HG02885 (cell line): Measurements from ENCODE around the gene AP1M1.
"Not testable (repeated sequence)": the region's sequence is repeated elsewhere in the genome, so short reads cannot be mapped to it uniquely, and the experiment has no call there.

Experiments
- ATAC-seq: cut with Tn5 transposase; IDR thresholded peaks from one replicate; pipeline ENCODE4 v1.9.1; 2021; ENCODE audit warnings: mild to moderate bottlenecking; ENCODE audit not compliant: unreplicated experiment, poor library complexity

AP1M1 gene

GRCh38 chr19:16197622-16198369 is at the start of gene AP1M1:
Gene AP1M1, plus strand, starts transcription at chr19:16197911. Its CDS starts 116 bp downstream, at chr19:16198027.
- peak; percentile 85 for ATAC-seq

DNA sequence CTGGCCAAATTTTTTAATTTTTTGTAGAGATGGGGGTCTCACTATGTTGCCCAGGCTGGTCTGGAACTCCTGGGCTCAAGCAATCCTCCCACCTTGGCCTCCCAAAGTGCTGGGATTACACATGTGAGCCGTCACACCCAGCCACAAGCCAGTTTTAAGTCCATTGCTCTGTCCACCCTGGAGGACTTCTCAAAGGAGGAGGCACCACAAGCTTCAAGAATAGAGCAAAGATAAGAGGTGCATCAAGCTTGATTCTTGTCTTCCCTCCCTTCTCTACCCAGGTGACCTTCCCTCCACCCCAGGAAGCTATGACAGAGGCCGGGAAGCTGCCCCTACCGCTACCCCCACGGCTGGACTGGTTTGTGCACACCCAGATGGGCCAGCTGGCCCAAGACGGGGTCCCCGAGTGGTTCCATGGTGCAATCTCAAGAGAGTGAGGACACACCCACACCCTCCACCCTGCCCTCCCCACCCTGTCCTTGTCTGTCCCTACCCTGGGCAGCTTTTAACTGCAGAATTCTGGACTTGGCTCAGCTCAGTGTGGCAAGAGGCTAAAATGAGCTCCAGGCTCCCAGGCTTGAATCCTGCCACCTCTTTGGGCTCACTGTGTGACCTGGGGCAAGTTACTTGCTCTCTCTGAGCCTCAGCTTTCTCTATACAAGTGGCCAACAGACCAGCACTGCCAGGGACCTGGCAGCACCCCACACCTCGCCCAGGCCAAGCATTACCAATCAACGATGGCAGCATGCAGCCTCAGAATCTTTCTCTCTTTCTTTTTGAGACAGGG is 49.1 kb upstream of the AP1M1 start:
- no peak for ATAC-seq

- no peak for ATAC-seq
Observed at GRCh38 chr19:16153582-16154336, 44.0 kb upstream of the AP1M1 start.

GRCh38 chr19:16154557-16154956 is 43.2 kb upstream of the AP1M1 start:
- no peak for ATAC-seq

DNA sequence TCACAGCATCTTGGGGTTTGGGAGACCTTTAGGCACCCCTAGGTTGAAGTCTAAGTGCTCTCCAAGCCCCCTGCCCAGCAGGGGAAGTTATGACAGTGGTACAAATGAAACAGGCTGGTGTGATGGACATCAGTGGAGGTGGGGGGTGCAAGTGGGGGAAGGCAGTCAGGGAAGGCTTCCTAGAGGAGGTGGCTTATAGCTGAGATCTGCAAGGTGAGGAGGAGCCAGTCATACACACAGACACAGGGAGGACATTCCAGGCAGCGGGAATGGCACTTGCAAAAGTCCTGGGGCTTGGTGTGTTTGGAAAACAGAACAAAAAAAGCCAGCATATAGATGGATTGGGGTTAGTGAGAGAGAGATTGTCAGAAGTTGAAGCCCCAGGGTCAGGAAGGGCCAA is 42.6 kb upstream of the AP1M1 start:
- no peak for ATAC-seq

DNA sequence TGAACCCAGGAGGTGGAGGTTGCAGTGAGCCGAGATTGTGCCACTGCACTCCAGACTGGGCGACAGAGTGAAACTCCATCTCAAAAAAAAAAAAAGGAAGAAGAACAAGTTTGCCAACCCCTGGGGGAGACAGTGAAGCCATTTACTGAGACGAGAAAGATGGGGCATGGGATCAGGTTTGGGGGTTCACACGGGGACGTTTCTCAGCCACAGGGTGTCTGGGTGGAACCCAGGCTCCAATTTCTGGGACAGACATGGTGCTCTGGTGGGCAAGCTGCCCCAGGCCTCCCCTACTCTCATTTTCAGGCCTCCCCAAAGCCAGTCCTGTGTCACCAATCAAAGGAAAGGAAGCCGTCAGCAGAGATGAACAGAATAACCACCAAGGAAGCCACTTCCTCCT is 40.8 kb upstream of the AP1M1 start:
- no peak for ATAC-seq

DNA sequence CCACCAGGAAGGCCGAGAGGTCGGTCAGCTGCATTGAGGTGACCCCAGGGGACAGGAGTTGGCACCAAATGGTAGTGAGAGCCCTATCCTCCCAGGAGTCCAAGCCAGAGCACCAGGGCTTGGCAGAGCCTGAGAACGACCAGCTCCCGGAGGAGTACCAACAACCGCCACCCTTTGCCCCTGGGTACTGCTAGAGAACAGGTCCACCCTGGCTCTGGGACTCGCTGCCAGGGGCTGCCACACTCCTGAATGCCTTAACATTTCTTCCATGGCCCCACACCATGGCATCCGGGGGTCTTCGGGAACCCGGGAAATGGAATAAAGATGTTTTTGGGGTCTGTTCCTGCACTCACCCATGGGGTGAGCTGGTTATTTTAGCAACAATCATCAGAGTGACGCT is 40.1 kb upstream of the AP1M1 start:
- ATAC-seq = no peak

GRCh38 chr19:16159655-16160054 is 38.1 kb upstream of the AP1M1 start:
- no peak for ATAC-seq

- no peak for ATAC-seq
Observed at GRCh38 chr19:16160445-16160942, 37.2 kb upstream of the AP1M1 start.

DNA sequence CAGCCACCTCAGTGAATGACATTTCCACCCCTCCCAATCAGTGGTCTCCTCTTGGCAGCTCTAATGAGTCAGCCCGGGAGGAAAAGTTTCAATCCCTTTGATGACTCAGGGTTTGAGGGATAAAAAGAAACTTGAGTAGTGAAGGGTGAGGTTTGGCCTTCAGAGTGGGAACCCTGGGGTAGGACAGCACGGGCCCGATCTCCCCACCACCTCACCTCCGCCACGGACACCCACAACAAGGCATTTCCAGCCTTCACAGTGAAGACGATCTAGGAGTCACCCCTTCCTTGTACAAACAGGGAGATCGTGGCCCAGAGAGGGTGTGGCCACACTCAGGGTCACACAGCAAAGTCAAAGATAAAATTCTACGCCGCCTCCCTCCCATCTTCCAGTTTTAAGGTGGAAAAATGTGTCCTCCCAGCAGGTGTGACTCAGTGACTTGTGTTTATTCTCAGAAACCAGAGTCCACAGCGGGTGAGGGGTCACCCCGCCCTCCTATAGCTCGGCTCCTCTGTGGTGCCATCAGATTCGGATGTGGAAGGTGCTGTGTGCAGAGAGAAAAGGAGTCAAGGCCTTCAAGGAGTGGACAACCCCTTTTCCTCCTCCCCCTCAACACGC is 36.7 kb upstream of the AP1M1 start:
- ATAC-seq = no peak

- ATAC-seq = no peak
Observed at GRCh38 chr19:16161840-16162239, 35.9 kb upstream of the AP1M1 start.

GRCh38 chr19:16164222-16164890 is 33.4 kb upstream of the AP1M1 start:
- no peak for ATAC-seq

DNA sequence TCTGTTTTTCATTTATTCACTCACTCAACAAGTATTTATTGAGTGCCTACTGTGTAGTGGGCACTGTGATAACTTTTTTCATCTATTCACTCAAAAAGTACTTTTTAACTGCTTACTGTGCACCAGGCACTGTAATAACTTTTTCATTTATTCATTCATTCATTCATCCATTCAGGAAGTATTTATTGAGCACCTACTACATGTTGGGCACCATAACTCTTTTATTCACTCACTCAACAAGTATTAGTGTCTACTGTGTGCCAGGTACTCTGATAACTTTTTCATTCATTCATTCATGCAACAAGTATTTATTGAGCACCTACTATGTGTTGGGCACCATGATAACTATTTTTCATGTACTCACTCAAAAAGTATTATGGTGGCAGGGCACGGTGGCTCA is 31.3 kb upstream of the AP1M1 start:
- ATAC-seq = no peak

GRCh38 chr19:16167055-16167454 is 30.7 kb upstream of the AP1M1 start:
- ATAC-seq = no peak

- ATAC-seq = no peak
Observed at GRCh38 chr19:16168465-16169081, 29.1 kb upstream of the AP1M1 start.

DNA sequence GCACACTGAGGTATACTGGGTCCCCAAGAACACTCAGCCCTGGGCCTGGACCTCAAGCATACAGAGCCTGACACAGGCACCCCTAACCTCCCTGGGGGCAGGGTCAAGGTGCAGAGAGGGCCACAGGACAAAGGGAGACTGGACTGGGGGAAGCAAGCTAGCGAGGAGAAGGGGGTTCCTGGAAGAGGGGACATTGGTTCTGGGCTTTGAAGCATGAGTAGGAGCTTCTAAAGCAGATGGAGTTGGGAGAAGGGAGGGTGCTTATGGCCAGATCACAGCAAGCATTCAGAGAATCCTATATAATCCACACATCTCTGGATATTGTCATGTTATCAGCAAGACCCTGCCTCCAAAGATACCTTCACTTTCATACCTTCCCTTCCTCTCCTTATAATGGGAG is 27.6 kb upstream of the AP1M1 start:
- ATAC-seq = no peak

- ATAC-seq = no peak
Observed at GRCh38 chr19:16175954-16176353, 21.8 kb upstream of the AP1M1 start.

DNA sequence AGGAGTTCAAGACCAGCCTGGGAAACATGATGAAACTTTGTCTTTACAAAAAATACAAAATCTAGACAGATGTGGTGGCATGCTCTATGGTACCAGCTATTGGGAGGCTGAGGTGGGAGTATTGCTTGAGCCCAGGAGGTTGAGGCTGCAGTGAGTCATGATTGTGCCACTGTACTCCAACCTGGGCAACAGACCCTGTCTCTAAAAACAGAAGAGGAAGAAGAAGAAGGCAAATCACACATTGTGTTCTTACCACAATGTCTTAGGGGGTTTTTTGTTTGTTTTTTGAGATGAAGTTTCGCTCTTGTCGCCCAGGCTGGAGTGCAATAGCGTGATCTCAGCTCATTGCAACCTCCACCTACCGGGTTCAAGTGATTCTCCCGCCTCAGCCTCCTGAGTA is 18.8 kb upstream of the AP1M1 start:
- not testable (repeated sequence) for ATAC-seq

DNA sequence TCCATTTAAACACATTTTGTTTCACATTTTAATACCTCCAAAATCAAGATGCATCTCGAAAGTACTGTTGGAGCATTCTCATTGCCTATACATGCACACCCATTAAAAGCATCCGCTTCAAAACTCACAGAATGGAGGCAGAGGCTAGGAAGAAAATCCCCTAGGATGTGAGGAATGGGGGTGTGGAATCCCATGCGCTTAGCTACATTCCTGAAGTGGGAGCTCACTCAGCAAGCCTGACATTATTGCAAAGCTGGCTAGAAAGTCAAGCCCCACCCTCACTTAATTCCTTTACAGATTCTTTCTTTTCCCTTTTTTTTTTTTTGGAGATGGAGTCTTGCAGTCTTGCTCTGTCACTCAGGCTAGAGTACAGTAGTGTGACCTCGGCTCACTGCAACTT is 17.1 kb upstream of the AP1M1 start:
- ATAC-seq = no peak
